ENCODE data around the gene CXCL6.

CXCL6 gene

GRCh38 chr4:73843369-73843768 is 6.9 kb downstream of the CXCL6 start:
- DNase-seq = no peak

GRCh38 chr4:73844345-73844744 is 7.9 kb downstream of the CXCL6 start:
- DNase-seq = no peak

GRCh38 chr4:73844806-73845205 is 8.3 kb downstream of the CXCL6 start:
- no peak for DNase-seq

GRCh38 chr4:73847526-73848182 is 11.2 kb downstream of the CXCL6 start:
- DNase-seq = no peak

GRCh38 chr4:73848183-73848777 is 11.8 kb downstream of the CXCL6 start:
- DNase-seq = no peak

GRCh38 chr4:73850261-73850970 is 13.9 kb downstream of the CXCL6 start:
- DNase-seq = no peak

GRCh38 chr4:73851293-73851692 is 14.8 kb downstream of the CXCL6 start:
- DNase-seq = no peak

GRCh38 chr4:73852771-73853170 is 16.3 kb downstream of the CXCL6 start:
- DNase-seq = no peak

GRCh38 chr4:73853246-73853704 is 16.8 kb downstream of the CXCL6 start, which contains the start of gene PF4V1:
Gene PF4V1, plus strand, starts transcription at chr4:73853296. Its CDS starts 67 bp downstream, at chr4:73853363.
- no peak for DNase-seq

GRCh38 chr4:73853718-73854473 is 17.4 kb downstream of the CXCL6 start:
- DNase-seq = no peak

GRCh38 chr4:73855406-73855805 is 18.9 kb downstream of the CXCL6 start:
- DNase-seq = no peak

- DNase-seq = no peak
These were observed 20.0 kb downstream of the CXCL6 start for GRCh38 chr4:73856518-73856917.

GRCh38 chr4:73859614-73860088 is 23.2 kb downstream of the CXCL6 start:
- no peak for DNase-seq

GRCh38 chr4:73860181-73860580 is 23.7 kb downstream of the CXCL6 start:
- DNase-seq = no peak

- no peak for DNase-seq
These were observed 24.4 kb downstream of the CXCL6 start for GRCh38 chr4:73860917-73861316.

- no peak for DNase-seq
These were observed 25.8 kb downstream of the CXCL6 start for GRCh38 chr4:73862322-73862721.

- DNase-seq = no peak
These were observed 27.9 kb downstream of the CXCL6 start for GRCh38 chr4:73864365-73864764.

GRCh38 chr4:73864961-73865360 is 28.5 kb downstream of the CXCL6 start:
- no peak for DNase-seq

GRCh38 chr4:73865431-73866096 is 29.1 kb downstream of the CXCL6 start:
- no peak for DNase-seq

GRCh38 chr4:73866246-73866645 is 29.8 kb downstream of the CXCL6 start:
- DNase-seq = no peak

GRCh38 chr4:73867783-73868182 is 31.3 kb downstream of the CXCL6 start:
- DNase-seq = no peak
